GM19351 (cell line): ENCODE measurements around the gene ARVCF.

Experiments used
- ATAC-seq: cut with Tn5 transposase; IDR thresholded peaks from one replicate; pipeline ENCODE4 v1.9.1; 2021; ENCODE audit warnings: mild to moderate bottlenecking, moderate library complexity; ENCODE audit not compliant: unreplicated experiment

Gene ARVCF

GRCh38 chr22:19974935-19975706 is 41.5 kb downstream of the ARVCF start:
- no peak for ATAC-seq

- ATAC-seq = no peak
Observed at GRCh38 chr22:19974268-19974861, 42.3 kb downstream of the ARVCF start.

DNA sequence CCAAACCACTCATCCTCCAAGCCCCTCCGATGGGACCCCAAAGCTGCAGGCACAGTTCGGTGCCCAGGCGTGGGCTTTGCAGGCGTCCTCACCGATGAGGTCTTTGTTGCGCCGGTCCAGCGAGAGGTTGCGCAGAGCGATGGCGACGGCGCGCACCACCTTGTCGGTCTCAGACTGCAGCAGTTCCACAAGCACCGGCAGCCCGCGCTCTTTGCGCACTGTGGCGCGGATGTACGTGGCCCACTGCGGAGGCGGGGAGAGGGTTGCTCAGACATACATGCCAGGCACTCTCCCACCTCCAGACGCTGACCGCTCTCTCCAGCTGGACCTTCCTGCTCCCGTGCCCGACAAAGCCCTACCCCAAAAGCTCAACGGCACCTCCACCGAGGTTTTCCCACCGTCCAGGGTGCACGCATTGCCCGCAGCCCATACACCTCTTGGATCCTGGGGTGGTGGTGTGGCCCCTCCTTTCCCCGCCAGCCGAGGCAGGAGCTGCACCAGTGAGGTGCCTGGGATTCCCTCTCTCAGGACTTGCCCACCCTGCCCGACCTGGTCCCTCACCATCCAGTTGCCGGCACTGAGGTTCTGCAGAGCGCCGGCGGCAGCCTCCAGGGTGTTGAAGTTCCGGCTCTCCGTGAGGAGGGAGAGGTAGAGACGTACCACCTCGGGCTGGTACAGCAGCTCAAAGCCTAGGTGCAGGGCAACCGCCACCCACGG is 42.9 kb downstream of the ARVCF start:
- no peak for ATAC-seq

DNA sequence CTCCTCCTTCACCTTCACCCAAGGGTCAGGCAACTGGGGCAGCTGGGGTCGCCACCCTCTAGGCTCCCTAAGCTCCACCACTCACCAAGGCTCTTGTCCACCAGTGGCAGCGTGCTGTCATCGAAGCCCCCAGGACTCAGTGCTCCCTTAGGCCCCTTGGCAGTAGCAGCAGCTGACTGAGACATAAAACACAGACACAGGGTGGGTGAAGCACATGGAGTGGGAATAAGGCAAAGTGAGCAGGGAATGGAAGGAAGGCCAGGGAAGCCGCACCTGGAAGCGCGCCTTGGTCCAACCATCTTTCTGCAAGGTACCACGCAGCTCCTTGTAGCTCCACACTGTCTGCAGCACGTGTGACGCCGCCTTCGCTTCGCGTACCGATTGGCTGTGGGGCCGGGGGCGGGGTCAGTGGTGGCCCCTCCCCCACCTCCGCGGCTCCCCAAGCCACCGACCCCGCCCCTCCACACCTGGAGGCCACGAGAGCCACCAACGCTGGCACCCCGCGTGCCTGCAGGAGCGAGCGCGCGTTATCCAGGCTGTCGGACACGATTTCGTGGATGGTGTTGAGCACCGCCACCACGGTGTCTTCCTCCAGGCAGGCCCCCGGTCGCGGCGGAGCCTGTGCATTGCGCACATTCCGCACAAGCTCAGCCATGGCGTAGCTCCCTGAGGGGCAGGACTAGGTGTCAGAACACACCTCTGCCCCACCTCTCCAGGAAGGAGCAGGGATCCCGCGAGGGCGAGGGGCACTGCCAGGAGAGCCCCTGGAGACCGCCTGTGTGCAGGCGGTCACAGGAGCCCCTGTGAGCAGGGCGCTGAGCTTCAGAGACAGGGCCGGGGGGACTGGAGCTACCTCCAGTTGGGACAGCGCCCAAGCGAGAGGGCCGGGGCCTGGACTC is 43.7 kb downstream of the ARVCF start:
- ATAC-seq = no peak

DNA sequence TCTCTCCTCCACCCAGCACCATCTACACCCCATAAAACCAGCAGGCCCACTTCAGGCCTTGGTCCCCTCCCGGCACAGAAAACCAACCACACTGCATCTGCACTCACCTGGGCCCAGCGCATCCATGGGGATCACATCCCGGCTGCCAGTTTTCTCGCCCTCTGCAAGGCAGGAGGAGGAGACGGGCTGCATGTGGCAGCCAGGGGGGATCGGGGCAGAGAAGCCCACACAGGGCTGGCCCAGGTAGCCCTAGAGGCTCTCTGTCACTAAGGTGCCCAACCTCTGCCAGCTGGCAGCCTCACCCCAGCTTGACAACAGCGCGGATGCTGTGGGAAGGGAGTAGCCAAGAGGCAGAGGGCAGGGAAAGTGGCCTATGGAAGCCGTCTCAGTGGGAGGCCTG is 44.4 kb downstream of the ARVCF start:
- no peak for ATAC-seq

GRCh38 chr22:19971276-19972124 is 45.1 kb downstream of the ARVCF start:
- no peak for ATAC-seq

DNA sequence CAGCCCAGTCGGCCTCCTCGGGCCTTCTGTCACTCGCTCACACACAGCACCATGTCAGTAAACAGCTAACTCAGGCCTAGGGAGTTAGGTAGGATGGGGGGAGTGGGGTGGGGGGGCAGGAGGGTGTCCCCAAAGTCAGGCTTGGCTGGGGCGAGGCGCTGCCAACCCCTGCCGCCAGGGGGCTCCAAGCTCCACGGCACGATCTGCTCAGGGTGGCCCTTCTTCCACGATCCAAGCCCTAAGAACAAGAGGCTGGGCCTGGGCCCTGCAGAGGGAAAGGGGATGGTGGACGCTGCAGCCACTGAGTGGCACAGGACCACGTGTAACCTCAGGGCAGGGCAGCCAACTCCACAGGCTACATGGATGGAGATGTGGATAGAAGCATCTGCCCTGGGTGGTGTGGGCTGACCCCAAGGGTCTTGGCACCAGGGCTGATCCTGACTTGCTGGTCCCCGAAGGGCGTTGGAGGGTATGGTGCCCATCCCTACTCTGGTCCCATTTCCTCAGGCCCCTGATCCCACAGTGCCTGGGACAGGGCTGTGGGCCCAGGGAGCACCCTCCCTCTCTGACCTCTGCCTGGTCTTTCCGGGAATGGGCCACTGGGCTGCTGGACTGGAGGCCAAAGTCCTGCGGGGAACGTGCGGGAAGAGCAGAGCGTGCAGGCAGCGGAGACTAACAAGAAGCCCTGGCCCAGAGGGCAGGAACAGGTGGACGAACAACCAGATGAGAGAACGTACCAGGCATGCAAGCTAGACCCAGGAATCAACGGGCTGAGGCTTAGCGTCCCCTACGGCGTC is 45.9 kb downstream of the ARVCF start:
- ATAC-seq = no peak

DNA sequence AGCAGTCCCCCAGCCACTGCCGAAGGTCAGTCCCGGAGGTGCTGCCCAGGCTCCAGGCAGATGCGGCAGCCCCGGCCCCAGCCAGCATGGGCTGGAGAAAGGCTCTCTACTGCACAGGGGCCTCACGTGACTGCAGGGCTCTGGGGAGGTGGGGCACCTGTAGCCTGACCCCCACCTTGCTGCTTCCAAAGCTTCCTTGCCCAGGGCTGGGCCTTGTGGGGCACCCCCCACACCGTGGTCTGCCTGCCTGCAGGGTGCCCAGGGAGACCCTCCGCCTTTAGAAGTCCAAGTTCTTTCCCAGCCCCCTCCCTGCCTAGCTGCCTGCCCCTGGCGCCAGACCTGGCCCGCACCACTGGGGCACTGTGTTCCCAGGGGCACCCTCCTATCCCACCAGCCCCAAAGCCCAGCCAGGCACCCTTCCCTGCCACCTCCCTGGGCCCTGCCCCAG is 46.6 kb downstream of the ARVCF start:
- ATAC-seq = no peak

- no peak for ATAC-seq
Observed at GRCh38 chr22:19969141-19969928, 47.3 kb downstream of the ARVCF start.

- ATAC-seq = no peak
Observed at GRCh38 chr22:19968450-19968891, 48.2 kb downstream of the ARVCF start.

- ATAC-seq = no peak
Observed at GRCh38 chr22:19967850-19968449, 48.7 kb downstream of the ARVCF start.

GRCh38 chr22:19966908-19967750 is 49.5 kb downstream of the ARVCF start:
- no peak for ATAC-seq

- ATAC-seq = no peak
Observed at GRCh38 chr22:19965771-19966709, 50.6 kb downstream of the ARVCF start.

GRCh38 chr22:19964701-19965386 is 51.8 kb downstream of the ARVCF start:
- ATAC-seq = no peak

- no peak for ATAC-seq
Observed at GRCh38 chr22:19963863-19964642, 52.6 kb downstream of the ARVCF start.
